GM12878 (cell line): Measurements from ENCODE around the gene MGRN1. TPM values are rescaled to one million over a fixed set of nuclear protein-coding genes. Genes with fewer than 3 reads are reported as not detected.

Experiments used
- ATAC-seq: fragments of 200-7000 bp; cut with Tn5 transposase; 3 replicates; pipeline ENCODE4 v1.9.1; 2020; ENCODE audit warnings: mild to moderate bottlenecking, moderate library complexity
- BruUV-seq: library from RNA; stranded (reverse); fragments of 400-500 nt; replicated peaks from 2 replicates; lab custom pipeline; 2021; lab: Mats Ljungman, UMichigan
- CTCF ChIA-PET: fragments of 300-600 bp; sonication (Branson Sonifier 250); formaldehyde crosslinking; extraction: SDS; loops from one replicate; lab custom pipeline; 2021; ENCODE audit warnings: inconsistent platforms; lab: Yijun Ruan, JAX
- POLR2A ChIA-PET: fragments of 350-600 bp; formaldehyde crosslinking; extraction: SDS; loops from one replicate; lab custom pipeline; 2021; ENCODE audit warnings: inconsistent platforms; lab: Charles Lee
- RAD21 ChIA-PET: fragments of 300-600 bp; sonication (Branson Sonifier 250); formaldehyde crosslinking; loops from one replicate; lab custom pipeline; 2023; ENCODE audit warnings: antibody characterized with exemption; ENCODE audit not compliant: unreplicated experiment; lab: Charles Lee
- SMC1A ChIA-PET: fragments of 300-600 bp; sonication (Branson Sonifier 250); formaldehyde crosslinking; loops from one replicate; lab custom pipeline; 2023; ENCODE audit not compliant: unreplicated experiment, uncharacterized antibody; lab: Charles Lee
- DNase-seq: peaks from one replicate; pipeline ENCODE4 v3.0.0-alpha.2; 2011; ENCODE audit warnings: low read depth, low spot score
- FAIRE-seq: peaks from 3 replicates; lab custom pipeline; 2011; peaks lifted over from hg19 to GRCh38; lab: Jason Lieb, UNC
- H2AFZ ChIP-seq: 2 replicates; pipeline ENCODE4 v1.6.0; 2011; ENCODE audit warnings: low read depth, low read length, control low read depth; ENCODE audit not compliant: control insufficient read depth
- H3K27ac ChIP-seq: 2 replicates; pipeline ENCODE4 v1.5.1; 2011; ENCODE audit warnings: control low read depth; ENCODE audit not compliant: control insufficient read depth, insufficient read depth
- H3K27me3 ChIP-seq, 2 experiments: replicated peaks in 1 of 2; 2 replicates each; pipeline versions ENCODE4 v1.6.0 to v1.6.1; 2011; ENCODE audit warnings: low read length in 1 of 2; ENCODE audit not compliant: control insufficient read depth in 2 of 2, insufficient read depth in 2 of 2
- H3K36me3 ChIP-seq, 2 experiments: 2 replicates each; pipeline ENCODE4 v1.5.1; 2011; ENCODE audit warnings: low read length in 1 of 2; ENCODE audit not compliant: control insufficient read depth in 2 of 2, insufficient read depth in 2 of 2
- H3K4me1 ChIP-seq: 2 replicates; pipeline ENCODE4 v1.6.1; 2011; ENCODE audit warnings: mild to moderate bottlenecking, low read length, moderate library complexity, mixed read lengths; ENCODE audit not compliant: control insufficient read depth, insufficient read depth
- H3K4me2 ChIP-seq: 2 replicates; pipeline ENCODE4 v1.6.0; 2011; ENCODE audit warnings: control low read depth; ENCODE audit not compliant: control insufficient read depth, insufficient read depth
- H3K4me3 ChIP-seq: fragments of 200-600 bp; sonication (generic); 2 replicates; pipeline ENCODE4 v1.5.1; 2016
- H3K79me2 ChIP-seq: 2 replicates; pipeline ENCODE4 v1.6.0; 2011; ENCODE audit warnings: low read length; ENCODE audit not compliant: control insufficient read depth, insufficient read depth
- H3K9ac ChIP-seq: 2 replicates; pipeline ENCODE4 v1.8.0; 2011; ENCODE audit warnings: low read length, control low read depth, mixed read lengths; ENCODE audit not compliant: control insufficient read depth, insufficient read depth
- H3K9me3 ChIP-seq: replicated peaks from 3 replicates; pipeline ENCODE4 v1.5.1; 2011; ENCODE audit warnings: mild to moderate bottlenecking, low read length; ENCODE audit not compliant: control insufficient read depth, insufficient read depth
- H4K20me1 ChIP-seq: 2 replicates; pipeline ENCODE4 v1.6.0; 2011; ENCODE audit not compliant: control insufficient read depth, insufficient read depth
- HDGF ChIP-seq: fragments of 450-650 bp; IDR thresholded peaks from 2 replicates; pipeline ENCODE4 v1.6.1; 2016; ENCODE audit warnings: antibody characterized with exemption
- KAT2A ChIP-seq: conservative IDR thresholded peaks from 2 replicates; pipeline ENCODE4 v1.6.1; 2011; ENCODE audit warnings: low read depth, low read length; ENCODE audit not compliant: control insufficient read depth
- NFIC ChIP-seq: IDR thresholded peaks from 2 replicates; pipeline ENCODE4 v1.6.1; 2012; ENCODE audit warnings: low read depth, mild to moderate bottlenecking, inconsistent platforms, low read length, moderate library complexity
- WGBS: methylation state at CpG from one replicate; pipeline ENCODE4 v1.1.6; 2016; ENCODE audit warnings: low lambda C conversion rate; ENCODE audit not compliant: insufficient replicate concordance, insufficient coverage; ENCODE audit errors: missing lambda C conversion rate; 5-methylcytosine and 5-hydroxymethylcytosine counted together
- in situ Hi-C: fragments of 300-500 bp; cut with MboI; formaldehyde crosslinking; loops from 9 replicates; pipeline ENCODE4 v1.14.3; 2018; ENCODE audit warnings: mixed read lengths
- intact Hi-C: fragments of 100-400 bp; cut with micrococcal nuclease; formaldehyde crosslinking; loops from one replicate; pipeline ENCODE4 v1.14.2; 2022; ENCODE audit not compliant: unreplicated experiment
- polyA plus RNA-seq, 11 experiments: library from polyadenylated mRNA; depleted of rRNA in 4 of 11; unstranded in 6 of 11; stranded (reverse) in 5 of 11; fragments of >200 nt; fragmentation: Nextera tagmentation in 4 of 11; fragmentation: Illumina TruSeq in 1 of 11; extraction: Ambion mirVana in 4 of 11; extraction: Trizol in 1 of 11; gene quantifications; 1 replicate in 1 of 11; 2 replicates in 10 of 11; pipeline versions ENCODE4 v1.2.1 to v1.2.3, GENCODE V29; 2011 to 2016; ENCODE audit warnings: inconsistent platforms in 2 of 11, missing spikeins in 2 of 11, low read depth in 1 of 11
- total RNA-seq, 4 experiments: library from RNA; depleted of rRNA in 3 of 4; stranded (reverse); fragments of >200 nt in 3 of 4; fragmentation: Illumina TruSeq in 1 of 4; extraction: Trizol in 1 of 4; gene quantifications; 2 replicates each; pipeline versions ENCODE4 v1.2.1 to v1.2.3, GENCODE V29; 2013 to 2021
- TF ChIP-seq, protein P1 (sequence below): IDR thresholded peaks from 2 replicates; pipeline ENCODE4 v1.6.1; 2011; ENCODE audit warnings: borderline replicate concordance, low read depth, mild to moderate bottlenecking, moderate library complexity, low read length; ENCODE audit not compliant: insufficient read depth, poor library complexity, severe bottlenecking

MGRN1 gene
- total and polyA plus RNA-seq, 10 of the 15 experiments (the other 5 are each of a cell fraction or from before 2014, with no cell fraction given) = 0.35 to 86.7 (median 14.6) TPM

DNA sequence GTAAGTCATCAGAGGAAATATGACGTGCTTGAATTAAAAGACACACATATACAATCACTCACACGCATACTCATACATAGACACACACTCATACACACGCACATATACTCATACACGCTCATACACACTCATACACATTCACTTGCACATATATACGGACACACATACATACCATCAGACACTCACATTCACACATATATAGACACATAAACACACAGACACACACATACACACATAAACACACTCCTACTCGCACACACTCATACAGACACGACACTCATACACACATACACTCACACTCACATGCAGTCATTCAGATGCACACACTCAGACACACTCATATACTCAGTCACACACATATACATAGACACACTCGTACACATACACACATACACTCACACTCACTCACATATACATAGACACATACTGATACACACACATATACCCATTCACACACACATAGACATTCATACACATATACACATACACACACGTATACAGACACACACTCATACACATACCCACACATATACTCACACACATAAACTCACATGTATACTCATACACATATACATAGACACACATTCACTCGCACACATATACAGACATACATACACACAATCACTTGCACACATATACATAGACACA, 43.8 kb downstream of the MGRN1 start:
- BruUV-seq = TSS peak; percentile 44
- Histone ChIP-seq H3K27me3 (no peaks in the 10 kb centered on the region), H3K36me3 (peaks cover 16 to 37% of the 10 kb centered on the region in 2 experiments; a peak in 3 of 4 replicates), H3K4me3 (no peak overlapping the region), H3K9ac (no peak overlapping the region), H2AFZ (no peak overlapping the region), H3K4me2 (no peak overlapping the region), H3K27ac (no peak overlapping the region), H3K9me3 (no peaks in the 10 kb centered on the region), H3K4me1 (peaks cover 16% of the 10 kb centered on the region), H3K79me2 (no peaks in the 10 kb centered on the region), H4K20me1 (no peaks in the 10 kb centered on the region; the same call in 1 of the 2 replicates)
- ChIA-PET CTCF (no interaction called here), SMC1A (no interaction called here), POLR2A (no interaction called here), RAD21 (no interaction called here)
- intact Hi-C loops (no loop called here), in situ Hi-C loops (no loop called here)
- 98% methylated on average over 10 of the region's 10 CpGs for WGBS
- DNase-seq (no peak), FAIRE-seq (no peak), ATAC-seq (no peak)
- TF ChIP-seq HDGF (peak; percentile 60; the same call in 1 of the 2 replicates), NFIC (peak; percentile 69), KAT2A (no peak)
- TF ChIP-seq, protein P1, sequence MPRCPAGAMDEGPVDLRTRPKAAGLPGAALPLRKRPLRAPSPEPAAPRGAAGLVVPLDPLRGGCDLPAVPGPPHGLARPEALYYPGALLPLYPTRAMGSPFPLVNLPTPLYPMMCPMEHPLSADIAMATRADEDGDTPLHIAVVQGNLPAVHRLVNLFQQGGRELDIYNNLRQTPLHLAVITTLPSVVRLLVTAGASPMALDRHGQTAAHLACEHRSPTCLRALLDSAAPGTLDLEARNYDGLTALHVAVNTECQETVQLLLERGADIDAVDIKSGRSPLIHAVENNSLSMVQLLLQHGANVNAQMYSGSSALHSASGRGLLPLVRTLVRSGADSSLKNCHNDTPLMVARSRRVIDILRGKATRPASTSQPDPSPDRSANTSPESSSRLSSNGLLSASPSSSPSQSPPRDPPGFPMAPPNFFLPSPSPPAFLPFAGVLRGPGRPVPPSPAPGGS = peak; percentile 78
